CD4-positive, alpha-beta T cell treated with Interleukin-1 beta for 1 hour (primary cell): Measurements from ENCODE around the gene CCDC85C.

Experiments
- DNase-seq, 2 donors: peaks; one replicate each; pipeline ENCODE4 v3.0.0-alpha.2; 2020 to 2022

Gene CCDC85C

DNA sequence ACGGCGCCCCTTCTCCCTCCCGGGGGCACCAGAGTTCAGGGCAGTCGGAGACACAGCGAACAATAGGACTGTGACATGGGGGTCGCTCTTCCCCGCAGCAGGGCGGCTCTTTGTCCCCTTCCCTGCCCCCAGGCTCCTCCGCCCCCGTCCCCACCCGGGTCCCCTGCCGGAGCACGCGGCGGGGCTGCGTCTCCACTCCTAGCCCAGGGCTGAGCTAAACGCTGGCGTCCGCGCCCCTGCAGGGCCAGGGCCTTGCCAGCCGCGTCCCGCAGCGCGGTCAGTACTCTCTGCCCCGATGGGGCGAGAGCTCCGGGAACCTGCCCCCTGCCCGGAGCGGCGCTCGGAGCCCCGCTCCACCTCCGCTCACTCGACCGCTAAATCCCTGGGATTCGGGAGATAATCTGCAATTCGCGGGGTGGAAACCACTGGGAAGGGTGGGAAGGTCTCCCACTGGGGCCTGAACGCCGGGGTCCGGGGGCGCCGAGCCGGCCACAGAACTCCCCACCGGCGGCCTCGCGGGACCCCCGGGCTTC is 825 bp upstream of the CCDC85C start:
- DNase-seq: no peak

DNA sequence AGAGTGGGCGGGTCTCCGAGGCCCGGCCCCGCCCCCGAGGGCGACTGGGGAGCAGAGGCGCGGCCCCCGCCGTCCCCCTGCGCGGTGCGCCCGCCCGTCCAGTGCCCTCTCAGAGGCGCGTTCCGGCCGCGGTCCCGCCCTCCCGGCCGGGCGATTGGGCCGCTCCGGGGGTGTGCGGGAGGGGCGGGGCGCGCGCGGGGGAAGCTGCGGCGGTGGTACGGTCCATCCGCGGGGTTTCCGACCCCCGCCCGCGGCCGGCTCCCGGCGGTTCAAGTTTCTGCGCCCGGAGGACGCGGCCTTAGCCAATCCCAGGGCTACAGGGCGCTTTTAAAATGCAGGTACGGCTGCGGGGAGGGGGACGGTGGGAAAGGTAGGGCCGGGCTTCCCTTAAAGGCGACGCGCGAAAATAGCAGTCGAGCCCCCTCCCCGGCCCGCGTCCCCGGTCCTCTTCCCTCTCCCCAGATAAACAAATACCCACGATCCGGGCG is 315 bp upstream of the CCDC85C start:
- peak; percentile 96 to 97 for DNase-seq

- DNase-seq: no peak
These were observed 1.1 kb downstream of the CCDC85C start for GRCh38 chr14:99602788-99603415.

GRCh38 chr14:99602054-99602787 is 1.8 kb downstream of the CCDC85C start:
- no peak for DNase-seq

GRCh38 chr14:99601361-99601831 is 2.6 kb downstream of the CCDC85C start:
- DNase-seq: no peak

DNA sequence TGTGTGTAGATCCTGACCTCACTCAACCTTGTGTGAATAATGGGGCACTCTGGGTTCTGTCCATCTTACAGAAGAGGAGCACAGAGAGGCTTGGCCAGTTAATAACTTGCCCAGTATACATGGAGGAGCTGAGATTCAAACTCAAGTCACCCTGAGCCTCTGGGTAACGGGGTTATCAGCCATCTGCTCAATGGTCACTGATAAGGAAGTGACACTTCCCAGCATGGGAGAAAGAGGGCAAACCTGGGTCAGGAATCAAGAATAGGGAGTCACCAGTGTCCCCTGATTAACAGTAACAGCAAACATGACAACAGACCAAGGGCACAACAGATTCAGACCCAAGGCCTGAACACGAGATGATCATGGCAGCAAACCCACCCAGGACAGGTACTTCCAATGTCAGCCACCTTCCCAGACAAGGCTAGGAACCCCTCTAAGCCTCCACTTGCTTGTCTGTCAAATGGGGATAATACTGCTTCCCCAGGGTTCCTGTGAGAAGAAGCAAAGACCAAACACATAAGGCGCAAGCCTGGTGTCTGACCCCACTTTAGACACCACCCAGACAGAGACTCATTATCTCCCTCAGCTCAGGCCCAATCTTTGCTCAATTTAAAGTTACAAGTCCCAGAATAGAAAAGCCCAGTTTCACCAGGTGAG is 3.6 kb downstream of the CCDC85C start:
- DNase-seq: no peak

DNA sequence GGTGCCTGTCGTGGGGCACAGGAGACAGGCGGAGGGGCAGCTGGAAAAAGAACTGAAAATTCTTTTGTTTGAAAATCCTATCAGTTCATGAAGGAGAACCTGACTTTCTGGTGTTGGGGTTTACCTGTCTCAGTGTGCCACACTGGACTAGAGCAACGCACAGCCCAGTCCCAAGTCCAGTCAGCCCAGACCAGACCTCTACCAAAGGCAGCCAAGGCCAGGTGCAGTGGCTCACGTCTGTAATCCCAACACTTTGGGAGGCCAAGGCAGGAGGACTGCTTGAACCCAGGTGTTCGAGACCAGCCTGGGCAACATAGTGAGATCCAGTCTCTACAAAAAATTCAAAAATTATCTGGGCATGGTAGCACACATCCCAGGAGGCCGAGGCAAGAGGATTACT is 4.6 kb downstream of the CCDC85C start:
- DNase-seq: no peak

DNA sequence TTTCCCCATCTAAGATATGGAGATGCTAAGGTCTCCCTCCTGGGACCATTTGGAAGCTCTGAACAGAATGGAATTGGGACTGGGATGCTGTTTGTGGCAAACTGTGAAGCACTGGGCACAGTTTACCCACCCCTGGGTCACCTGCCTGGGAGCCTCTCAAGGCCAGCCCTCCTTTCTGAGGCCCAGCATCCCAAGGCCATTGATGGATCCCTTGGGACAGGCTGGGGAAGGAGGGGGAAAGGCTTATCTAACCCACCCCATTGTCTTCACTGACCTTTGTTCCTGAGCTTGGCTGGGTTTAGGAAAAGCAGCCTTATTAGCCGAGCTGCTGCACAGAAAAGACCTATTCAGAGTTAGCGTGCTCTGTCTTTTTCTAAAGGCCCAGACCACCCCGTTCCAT is 5.2 kb downstream of the CCDC85C start:
- DNase-seq: no peak

GRCh38 chr14:99597911-99598600 is 6.0 kb downstream of the CCDC85C start:
- DNase-seq: no peak

GRCh38 chr14:99596772-99597171 is 7.2 kb downstream of the CCDC85C start:
- no peak for DNase-seq

DNA sequence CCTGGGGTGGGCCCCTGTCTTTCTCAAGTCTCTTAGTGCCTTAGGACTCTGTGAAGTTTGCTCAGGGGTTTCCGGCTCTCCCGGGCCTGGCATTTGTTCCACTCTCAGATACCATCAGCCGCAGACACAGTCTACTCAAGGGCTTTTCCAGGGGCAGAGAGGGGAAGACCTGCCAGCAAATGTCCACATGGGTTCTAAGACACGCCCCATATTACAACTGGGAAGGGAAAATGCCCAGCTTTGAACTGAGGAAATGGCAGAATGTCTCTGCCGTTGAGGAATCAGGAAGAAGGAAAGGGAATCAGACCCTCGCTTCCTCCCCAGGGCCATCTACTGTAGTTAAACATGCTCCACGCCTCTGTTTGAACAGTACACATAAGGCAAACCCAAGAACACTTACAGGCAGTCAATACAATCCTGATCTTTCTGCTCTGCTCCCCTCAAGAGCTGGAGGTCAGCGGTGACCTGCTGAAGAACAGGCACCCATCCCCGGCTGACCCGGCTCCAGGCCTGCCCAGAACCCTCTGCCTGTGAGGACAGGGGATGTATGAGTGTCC is 7.9 kb downstream of the CCDC85C start:
- no peak for DNase-seq

DNA sequence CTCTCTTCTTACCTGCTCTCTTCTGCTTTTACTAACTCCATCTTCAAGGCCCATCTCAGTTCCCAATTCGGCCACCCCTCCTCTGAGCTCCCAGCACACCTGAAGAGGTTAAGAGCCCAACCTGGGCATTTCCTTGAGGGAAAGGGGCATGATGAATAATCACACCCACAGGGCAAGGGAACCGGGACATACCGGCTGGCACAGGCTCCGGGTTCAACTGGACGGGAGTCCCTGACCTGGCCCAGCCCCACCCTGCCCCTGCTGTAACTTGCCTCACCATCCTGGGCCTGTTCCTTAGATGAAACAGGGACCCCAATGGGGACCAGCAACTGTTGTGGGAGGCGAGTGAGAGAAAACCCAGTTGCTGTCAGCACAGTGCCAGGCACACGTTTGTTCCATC is 8.5 kb downstream of the CCDC85C start:
- DNase-seq: no peak

DNA sequence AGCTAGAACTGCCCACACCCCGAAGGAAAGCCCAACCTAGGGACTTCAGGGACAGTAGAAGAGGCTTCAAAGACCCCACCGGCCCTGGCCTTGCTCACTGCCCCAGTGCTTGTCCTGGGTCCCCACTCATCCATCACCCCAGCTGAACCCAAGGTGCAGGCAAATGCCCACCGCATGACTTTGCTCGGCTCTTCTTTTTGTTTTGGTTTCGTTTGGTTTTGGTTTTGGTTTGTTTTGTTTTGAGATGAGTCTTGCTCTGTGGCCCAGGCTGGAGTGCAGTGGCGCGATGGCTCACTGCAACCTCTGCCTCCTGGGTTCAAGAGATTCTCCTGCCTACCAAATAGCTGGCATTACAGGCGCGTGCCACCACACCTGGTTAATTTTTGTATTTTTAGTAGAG is 9.0 kb downstream of the CCDC85C start:
- peak in 1 of 2 donors; percentile 55 for DNase-seq

DNA sequence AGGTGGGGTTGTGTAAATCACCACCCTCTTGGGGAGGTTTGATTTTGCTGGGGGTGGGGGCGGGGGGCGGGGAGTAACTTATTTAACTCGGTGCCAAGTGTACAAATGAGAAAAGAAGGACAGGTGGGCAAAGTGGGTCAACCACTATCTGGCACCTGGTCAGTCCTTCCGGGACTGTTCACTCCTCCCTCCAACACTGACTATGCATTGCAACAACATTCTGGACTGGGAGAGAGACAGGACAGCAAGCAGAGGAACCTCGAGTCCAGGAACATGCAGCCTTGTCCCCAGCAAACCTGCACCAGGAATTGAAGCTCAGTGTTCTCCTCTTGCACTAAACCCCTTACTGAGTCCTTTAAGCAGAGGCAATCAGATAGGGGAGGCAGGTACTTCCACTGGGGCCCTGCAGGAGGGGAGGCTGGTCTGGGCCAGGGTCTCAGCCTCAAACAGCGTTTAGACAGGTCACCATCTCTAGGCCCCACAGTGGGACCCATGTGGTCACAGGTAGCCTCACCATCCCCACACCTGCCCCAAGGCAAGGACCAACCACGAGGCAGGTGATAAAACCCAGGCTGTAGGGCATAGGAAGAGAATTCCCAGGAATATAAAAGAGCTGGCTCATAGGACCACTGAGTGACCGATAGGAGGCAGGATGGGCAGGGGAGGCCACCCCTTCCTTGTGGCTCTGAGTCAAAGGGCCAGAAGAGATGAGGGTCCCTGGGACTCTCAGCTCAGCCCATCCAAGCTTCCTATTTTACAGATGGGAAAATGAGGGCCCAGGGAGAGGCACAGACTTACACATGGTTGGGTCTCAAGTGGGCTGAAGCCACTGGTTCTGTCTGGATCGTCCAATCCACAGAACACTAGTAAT is 9.8 kb downstream of the CCDC85C start:
- no peak for DNase-seq

- DNase-seq: no peak
These were observed 10.9 kb downstream of the CCDC85C start for GRCh38 chr14:99592933-99593753.

DNA sequence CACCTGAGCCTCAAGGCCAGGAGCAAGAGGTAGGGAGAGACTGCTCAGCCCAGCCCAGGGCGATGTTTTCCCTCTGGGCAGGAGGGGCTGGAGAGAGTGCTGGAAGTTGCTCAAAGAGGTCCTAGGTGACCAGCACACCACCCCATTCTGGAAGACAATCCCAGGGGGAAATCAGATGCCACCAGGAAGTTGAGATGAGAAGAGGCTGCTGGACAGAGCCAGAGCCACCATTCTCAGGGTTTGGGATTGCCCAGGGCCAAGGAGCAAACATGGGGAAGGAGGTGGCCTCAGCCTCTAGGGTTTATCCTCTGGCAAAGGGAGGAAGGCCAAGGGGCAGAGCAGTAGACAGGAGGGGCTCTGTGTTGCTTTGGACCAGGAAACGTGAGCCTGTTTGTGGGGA is 11.6 kb downstream of the CCDC85C start:
- no peak for DNase-seq

GRCh38 chr14:99590746-99591555 is 13.1 kb downstream of the CCDC85C start:
- no peak for DNase-seq

GRCh38 chr14:99589651-99590530 is 14.1 kb downstream of the CCDC85C start:
- DNase-seq: no peak

DNA sequence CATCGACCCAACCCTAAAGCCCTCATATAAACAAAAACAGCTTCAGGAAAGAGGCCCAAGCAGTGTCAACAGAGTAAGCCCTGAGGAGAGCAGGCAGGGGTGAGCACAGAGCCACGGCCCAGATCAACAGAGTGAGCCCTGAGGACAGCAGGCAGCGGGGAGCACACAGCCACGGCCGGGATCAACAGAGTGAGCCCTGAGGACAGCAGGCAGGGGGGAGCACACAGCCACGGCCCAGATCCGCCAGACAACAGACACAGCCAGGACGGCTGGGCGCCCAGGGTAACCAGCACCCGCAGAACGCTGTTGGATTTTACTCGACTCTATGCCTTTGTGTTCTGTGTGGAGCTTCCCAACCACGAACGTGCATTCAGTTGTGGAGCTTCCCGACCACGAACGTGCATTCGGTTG is 15.0 kb downstream of the CCDC85C start:
- DNase-seq: no peak
